DND-41 (cell line): ENCODE data around the gene PAPOLB.

Experiments used
- ATAC-seq: fragments of 200-7000 bp; cut with Tn5 transposase; 3 replicates; pipeline ENCODE4 v1.9.1; 2021; ENCODE audit warnings: low read depth; ENCODE audit not compliant: insufficient read depth
- DNase-seq: peaks from one replicate; pipeline ENCODE4 v3.0.0-alpha.2; 2020
- H2AFZ ChIP-seq: 2 replicates; pipeline ENCODE4 v1.6.0; 2012; ENCODE audit warnings: low read depth, low read length
- H3K27ac ChIP-seq: 2 replicates; pipeline ENCODE4 v1.5.1; 2012; ENCODE audit warnings: low read length, inconsistent platforms
- H3K27me3 ChIP-seq: fragments of 200-600 bp; sonication (generic); 2 replicates; pipeline ENCODE4 v1.6.0; 2012; ENCODE audit warnings: low read length, mild to moderate bottlenecking, inconsistent platforms; ENCODE audit not compliant: insufficient read depth, poor library complexity
- H3K36me3 ChIP-seq: 2 replicates; pipeline ENCODE4 v1.5.1; 2012; ENCODE audit warnings: low read length, inconsistent platforms; ENCODE audit not compliant: insufficient read depth
- H3K4me1 ChIP-seq: 2 replicates; pipeline ENCODE4 v1.5.1; 2012; ENCODE audit warnings: mild to moderate bottlenecking, low read length; ENCODE audit not compliant: insufficient read depth
- H3K4me2 ChIP-seq: 2 replicates; pipeline ENCODE4 v1.6.0; 2012; ENCODE audit warnings: mild to moderate bottlenecking, moderate library complexity, low read length, inconsistent platforms; ENCODE audit not compliant: insufficient read depth
- H3K4me3 ChIP-seq, 2 experiments: fragments of 200-600 bp in 1 of 2; shearing (Covaris generic) in 1 of 2; 2 replicates each; pipeline ENCODE4 v1.5.1; 2012 to 2016; ENCODE audit warnings: inconsistent platforms in 2 of 2, low read length in 2 of 2, mild to moderate bottlenecking in 2 of 2, low read depth in 1 of 2, moderate library complexity in 1 of 2
- H3K79me2 ChIP-seq: 2 replicates; pipeline ENCODE4 v1.6.0; 2012; ENCODE audit warnings: low read length, inconsistent platforms; ENCODE audit not compliant: insufficient read depth
- H3K9ac ChIP-seq: 2 replicates; pipeline ENCODE4 v1.6.0; 2012; ENCODE audit warnings: low read depth, mild to moderate bottlenecking, inconsistent platforms, low read length, moderate library complexity
- H3K9me3 ChIP-seq: 2 replicates; pipeline ENCODE4 v1.5.1; 2012; ENCODE audit warnings: low read length, moderate library complexity, mild to moderate bottlenecking, inconsistent platforms; ENCODE audit not compliant: insufficient read depth, severe bottlenecking
- H4K20me1 ChIP-seq: 2 replicates; pipeline ENCODE4 v1.6.0; 2012; ENCODE audit warnings: low read length; ENCODE audit not compliant: insufficient read depth
- EZH2 ChIP-seq: IDR thresholded peaks from 3 replicates; pipeline ENCODE4 v1.6.1; 2012; ENCODE audit warnings: borderline replicate concordance, low read depth, mild to moderate bottlenecking, moderate library complexity, low read length, inconsistent platforms; ENCODE audit not compliant: severe bottlenecking
- TF ChIP-seq, protein P1 (sequence below): IDR thresholded peaks from 2 replicates; pipeline ENCODE4 v1.5.1; 2012; ENCODE audit warnings: borderline replicate concordance, low read length, moderate library complexity, mild to moderate bottlenecking; ENCODE audit not compliant: poor library complexity, severe bottlenecking; ENCODE audit errors: extremely low read depth

The PAPOLB gene

DNA sequence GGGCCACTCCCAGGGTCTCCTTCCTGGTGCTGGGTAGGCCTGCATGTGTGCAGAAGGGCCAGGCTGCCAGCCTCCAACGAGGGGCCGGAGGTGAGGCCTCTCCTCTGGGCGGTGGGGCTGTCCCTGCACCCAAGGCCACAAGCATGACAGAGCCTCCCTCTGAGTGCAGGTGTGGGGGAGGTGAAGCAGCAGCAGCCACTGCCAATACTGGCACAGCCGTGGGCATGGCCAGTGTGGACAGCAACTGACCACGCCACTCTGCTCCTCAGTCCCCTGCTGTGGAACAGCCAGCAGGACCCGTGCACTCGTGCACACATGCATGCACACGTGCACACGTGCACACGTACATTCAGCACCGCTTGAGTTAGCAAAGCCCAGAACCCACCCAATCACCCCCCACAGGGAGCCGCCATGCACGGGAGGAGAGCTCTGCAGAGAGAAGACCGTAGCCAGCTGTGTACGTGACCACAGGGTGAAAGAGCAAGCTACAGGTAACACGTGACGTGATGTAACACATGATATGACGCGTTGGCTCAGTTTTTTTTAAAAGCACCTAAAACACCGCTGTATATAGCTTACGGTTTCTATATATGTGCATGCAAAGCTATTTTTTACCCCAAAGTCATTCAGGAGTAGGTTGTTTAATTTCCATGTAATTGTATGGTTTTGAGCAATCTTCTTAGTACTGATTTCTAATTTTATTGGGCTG is 23.1 kb downstream of the PAPOLB start:
- H3K9me3 ChIP-seq = no peaks in the 10 kb centered on the region
- no peaks in the 10 kb centered on the region for H3K27me3 ChIP-seq
- ATAC-seq (no peak), DNase-seq (no peak)
- H2AFZ ChIP-seq = no peak overlapping the region
- no peaks in the 10 kb centered on the region for H3K4me1 ChIP-seq
- no peak overlapping the region for H3K27ac ChIP-seq
- H3K9ac ChIP-seq = no peak overlapping the region
- H3K79me2 ChIP-seq = no peaks in the 10 kb centered on the region
- H3K4me3 ChIP-seq = no peak overlapping the region
- TF ChIP-seq EZH2 = no peak
- TF ChIP-seq, protein P1, sequence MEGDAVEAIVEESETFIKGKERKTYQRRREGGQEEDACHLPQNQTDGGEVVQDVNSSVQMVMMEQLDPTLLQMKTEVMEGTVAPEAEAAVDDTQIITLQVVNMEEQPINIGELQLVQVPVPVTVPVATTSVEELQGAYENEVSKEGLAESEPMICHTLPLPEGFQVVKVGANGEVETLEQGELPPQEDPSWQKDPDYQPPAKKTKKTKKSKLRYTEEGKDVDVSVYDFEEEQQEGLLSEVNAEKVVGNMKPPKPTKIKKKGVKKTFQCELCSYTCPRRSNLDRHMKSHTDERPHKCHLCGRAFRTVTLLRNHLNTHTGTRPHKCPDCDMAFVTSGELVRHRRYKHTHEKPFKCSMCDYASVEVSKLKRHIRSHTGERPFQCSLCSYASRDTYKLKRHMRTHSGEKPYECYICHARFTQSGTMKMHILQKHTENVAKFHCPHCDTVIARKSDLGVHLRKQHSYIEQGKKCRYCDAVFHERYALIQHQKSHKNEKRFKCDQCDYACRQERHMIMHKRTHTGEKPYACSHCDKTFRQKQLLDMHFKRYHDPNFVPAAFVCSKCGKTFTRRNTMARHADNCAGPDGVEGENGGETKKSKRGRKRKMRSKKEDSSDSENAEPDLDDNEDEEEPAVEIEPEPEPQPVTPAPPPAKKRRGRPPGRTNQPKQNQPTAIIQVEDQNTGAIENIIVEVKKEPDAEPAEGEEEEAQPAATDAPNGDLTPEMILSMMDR = no peak
- H4K20me1 ChIP-seq = no peaks in the 10 kb centered on the region; the same call in none of the 2 replicates
- no peak overlapping the region for H3K4me2 ChIP-seq
- H3K36me3 ChIP-seq = no peaks in the 10 kb centered on the region

DNA sequence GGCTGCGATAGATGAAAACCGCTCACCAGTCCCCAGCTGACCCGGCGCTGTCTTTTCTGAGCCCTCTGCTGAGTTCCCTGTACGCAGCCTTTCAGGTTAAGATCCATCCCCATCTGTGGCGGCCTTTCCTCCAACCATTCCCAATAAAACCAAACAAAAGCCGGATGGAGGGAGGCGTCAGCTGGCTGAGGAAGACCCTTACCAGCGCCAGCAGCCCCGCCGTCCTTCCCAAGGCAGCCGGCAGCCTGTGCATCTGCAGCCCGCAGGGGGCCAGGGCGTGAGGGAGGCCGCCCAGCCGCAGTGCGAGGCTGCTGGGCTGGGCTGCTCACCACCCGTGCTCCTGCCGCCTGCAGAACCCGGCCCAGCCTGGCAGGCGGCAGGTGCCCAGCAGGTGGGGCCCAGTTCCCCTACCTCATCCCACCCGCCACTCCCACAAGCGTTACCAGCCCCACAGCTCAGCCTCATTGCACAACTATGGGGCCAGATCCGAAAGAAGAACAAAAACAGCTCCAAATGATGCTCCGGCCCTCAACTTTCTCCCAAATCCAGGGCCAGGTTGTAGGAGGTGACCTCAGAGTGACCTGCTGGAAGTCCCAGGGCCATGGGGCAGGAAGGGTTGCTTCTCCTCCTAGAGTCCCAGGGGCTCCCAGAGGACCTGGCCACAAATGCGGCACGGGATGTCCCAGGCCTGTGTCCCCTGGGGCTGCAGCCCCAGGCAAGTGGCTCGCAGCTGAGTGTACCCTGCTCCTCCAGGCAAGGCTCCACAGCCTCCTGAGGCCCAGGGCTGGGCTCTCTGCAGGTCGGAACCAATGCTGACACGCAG is 23.8 kb downstream of the PAPOLB start:
- H3K4me2 ChIP-seq = no peak overlapping the region
- no peaks in the 10 kb centered on the region for H3K36me3 ChIP-seq
- no peaks in the 10 kb centered on the region for H3K4me1 ChIP-seq
- no peak overlapping the region for H2AFZ ChIP-seq
- H4K20me1 ChIP-seq = no peaks in the 10 kb centered on the region; the same call in none of the 2 replicates
- no peaks in the 10 kb centered on the region for H3K27me3 ChIP-seq
- no peak overlapping the region for H3K4me3 ChIP-seq
- no peak for ATAC-seq
- DNase-seq = no peak
- no peaks in the 10 kb centered on the region for H3K79me2 ChIP-seq
- TF ChIP-seq, protein P1 = no peak
- TF ChIP-seq EZH2 = no peak
- no peaks in the 10 kb centered on the region for H3K9me3 ChIP-seq
- no peak overlapping the region for H3K9ac ChIP-seq
- H3K27ac ChIP-seq = no peak overlapping the region

DNA sequence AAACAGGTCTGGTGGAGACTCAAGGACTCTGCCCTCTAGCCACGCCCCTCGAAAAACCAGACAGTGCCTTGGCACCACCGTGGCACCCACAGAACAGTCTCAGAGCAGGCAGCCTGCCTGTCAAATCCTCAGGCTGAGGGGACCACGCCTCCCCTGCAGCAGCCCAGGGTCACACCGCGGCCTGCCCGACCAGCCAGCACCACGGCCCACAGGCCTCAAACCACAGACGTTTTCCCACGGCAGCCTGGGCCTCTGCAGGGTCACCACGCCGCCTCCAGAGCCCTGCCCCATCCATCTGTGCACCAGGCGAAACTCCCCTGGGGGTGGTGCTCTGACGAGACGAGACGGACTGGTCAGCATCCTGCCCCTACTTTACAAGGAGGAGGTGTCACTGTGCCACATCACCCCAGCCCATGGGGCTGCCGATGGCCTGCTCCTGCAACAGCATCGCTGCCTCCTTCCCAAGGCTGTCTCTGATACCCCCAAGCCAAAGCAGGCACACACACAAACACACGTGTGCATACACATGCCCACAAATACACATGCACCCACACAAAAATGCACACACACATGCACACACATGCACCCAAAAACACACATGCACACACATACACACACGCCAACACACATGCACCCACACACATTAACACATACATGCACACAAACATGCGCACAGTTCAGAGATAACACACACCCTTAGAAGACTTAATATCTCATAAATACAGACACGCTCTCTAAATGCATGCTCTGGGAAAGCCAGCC is 24.6 kb downstream of the PAPOLB start:
- Histone ChIP-seq H4K20me1 (no peaks in the 10 kb centered on the region; the same call in none of the 2 replicates), H3K27me3 (no peaks in the 10 kb centered on the region), H3K36me3 (no peaks in the 10 kb centered on the region), H3K4me1 (no peaks in the 10 kb centered on the region), H3K9me3 (no peaks in the 10 kb centered on the region), H3K4me2 (no peak overlapping the region), H3K27ac (no peak overlapping the region), H2AFZ (no peak overlapping the region), H3K9ac (no peak overlapping the region), H3K4me3 (no peak overlapping the region), H3K79me2 (no peaks in the 10 kb centered on the region)
- ATAC-seq (no peak), DNase-seq (no peak)
- TF ChIP-seq, protein P1 = no peak
- TF ChIP-seq EZH2 = no peak
